ENCODE results near the gene ITM2C.

The ITM2C gene

GRCh38 chr2:230910546-230911177, 45.9 kb downstream of the ITM2C start:
- no peak for DNase-seq

- no peak for DNase-seq
These were observed 47.3 kb downstream of the ITM2C start for GRCh38 chr2:230912046-230912445.

- DNase-seq: no peak
These were observed 48.0 kb downstream of the ITM2C start for GRCh38 chr2:230912724-230913123.

GRCh38 chr2:230913406-230914143, 48.8 kb downstream of the ITM2C start:
- no peak for DNase-seq

GRCh38 chr2:230914886-230915285, 50.1 kb downstream of the ITM2C start:
- DNase-seq: no peak

GRCh38 chr2:230915319-230915718, 50.6 kb downstream of the ITM2C start:
- no peak for DNase-seq

- no peak for DNase-seq
These were observed 51.5 kb downstream of the ITM2C start for GRCh38 chr2:230916218-230916617.

- no peak for DNase-seq
These were observed 54.5 kb downstream of the ITM2C start for GRCh38 chr2:230919240-230919639.

- DNase-seq: no peak
These were observed 54.9 kb downstream of the ITM2C start for GRCh38 chr2:230919681-230920080.

- no peak for DNase-seq
These were observed 55.4 kb downstream of the ITM2C start for GRCh38 chr2:230920167-230920566.

GRCh38 chr2:230921806-230922595, 57.3 kb downstream of the ITM2C start:
- no peak for DNase-seq

GRCh38 chr2:230922951-230923717, 58.4 kb downstream of the ITM2C start:
- no peak for DNase-seq

GRCh38 chr2:230924092-230924469, 59.3 kb downstream of the ITM2C start:
- no peak for DNase-seq

- DNase-seq: peak; percentile 10
These were observed 60.0 kb downstream of the ITM2C start, which contains the start of gene GPR55 for GRCh38 chr2:230924470-230925341. GPR55 (minus strand) TSS chr2:230925242; CDS start chr2:230910962, 14,280 bp downstream.

- no peak for DNase-seq
These were observed 60.7 kb downstream of the ITM2C start for GRCh38 chr2:230925443-230925878.

- peak; percentile 11 for DNase-seq
These were observed 61.4 kb downstream of the ITM2C start for GRCh38 chr2:230925879-230926765.

GRCh38 chr2:230927711-230928341, 63.1 kb downstream of the ITM2C start:
- no peak for DNase-seq
